GM12892 (cell line): Measurements from ENCODE around the gene FGF13.

Source experiments
- DNase-seq: peaks from one replicate; pipeline ENCODE4 v3.0.0; 2011; ENCODE audit not compliant: insufficient read length
- FAIRE-seq: peaks from 2 replicates; lab custom pipeline; 2011; peaks lifted over from hg19 to GRCh38; lab: Jason Lieb, UNC
- POLR2A ChIP-seq: IDR thresholded peaks from 2 replicates; pipeline ENCODE4 v1.6.1; 2011; ENCODE audit warnings: low read depth, low read length, control low read depth
- POLR2AphosphoS5 ChIP-seq: IDR thresholded peaks from 2 replicates; pipeline ENCODE4 v1.6.1; 2011; ENCODE audit warnings: low read depth, low read length, control low read depth
- TAF1 ChIP-seq: IDR thresholded peaks from 2 replicates; pipeline ENCODE4 v1.6.1; 2011; ENCODE audit warnings: low read depth, mild to moderate bottlenecking, control low read depth, low read length, borderline replicate concordance

Gene FGF13

GRCh38 chrX:138638996-138639395 is 72.5 kb downstream of the FGF13 start:
- TF ChIP-seq POLR2A (no peak), TAF1 (no peak), POLR2AphosphoS5 (no peak)
- FAIRE-seq: no peak
- no peak for DNase-seq
